C4-2B (cell line): ENCODE data around the gene PTPRT.

Experiments used
- CTCF ChIP-seq: fragments of 450-650 bp; conservative IDR thresholded peaks from 2 replicates; pipeline ENCODE4 v1.5.1; 2017; ENCODE audit warnings: mild to moderate bottlenecking
- ZFX ChIP-seq: fragments of 450-650 bp; IDR thresholded peaks from 2 replicates; pipeline ENCODE4 v1.6.1; 2017

GRCh38 chr20:43191143-43191542 lies 1.4 kb upstream of the PTPRT start:
- TF ChIP-seq CTCF (no peak), ZFX (no peak)
